GM12878 (cell line): ENCODE data around the gene DNAJC28.

Experiments
- EZH2 ChIP-seq: IDR thresholded peaks from 2 replicates; pipeline ENCODE4 v1.6.1; 2012; ENCODE audit warnings: low read depth, mild to moderate bottlenecking, control low read depth, inconsistent platforms, low read length, borderline replicate concordance; ENCODE audit not compliant: control insufficient read depth
- GABPA ChIP-seq: IDR thresholded peaks from 2 replicates; pipeline ENCODE4 v1.6.1; 2014; ENCODE audit warnings: antibody characterized with exemption, low read depth, mild to moderate bottlenecking, inconsistent platforms
- HDAC2 ChIP-seq: fragments of 200-600 bp; sonication (generic); IDR thresholded peaks from 2 replicates; pipeline ENCODE4 v1.6.1; 2017
- KAT2A ChIP-seq: conservative IDR thresholded peaks from 2 replicates; pipeline ENCODE4 v1.6.1; 2011; ENCODE audit warnings: low read depth, low read length; ENCODE audit not compliant: control insufficient read depth
- POLR2A ChIP-seq: IDR thresholded peaks from 2 replicates; pipeline ENCODE4 v1.6.1; 2011; ENCODE audit warnings: low read depth, mild to moderate bottlenecking, low read length
- POLR2AphosphoS5 ChIP-seq: IDR thresholded peaks from 2 replicates; pipeline ENCODE4 v1.6.1; 2011; ENCODE audit warnings: mild to moderate bottlenecking, low read length, inconsistent platforms
- RCOR1 ChIP-seq: conservative IDR thresholded peaks from 2 replicates; pipeline ENCODE4 v1.6.1; 2012; ENCODE audit warnings: low read depth, low read length, improper control_type of control experiment
- RELA ChIP-seq: fragments of 450-650 bp; IDR thresholded peaks from 2 replicates; pipeline ENCODE4 v1.8.0; 2014; ENCODE audit warnings: borderline replicate concordance; ENCODE audit not compliant: partially characterized antibody
- RFX5 ChIP-seq: IDR thresholded peaks from 2 replicates; pipeline ENCODE4 v1.6.1; 2011; ENCODE audit warnings: low read depth, low read length, improper control_type of control experiment
- TF ChIP-seq, protein P1 (sequence below), 3 experiments: IDR thresholded peaks in 2 of 3; conservative IDR thresholded peaks in 1 of 3; 2 replicates each; pipeline ENCODE4 v1.5.1; 2011; ENCODE audit warnings: low read depth in 3 of 3, low read length in 3 of 3, mild to moderate bottlenecking in 3 of 3, control low read depth in 2 of 3, moderate library complexity in 2 of 3, inconsistent platforms in 1 of 3, mixed read lengths in 1 of 3; ENCODE audit not compliant: control insufficient read depth in 2 of 3, insufficient read depth in 1 of 3; ENCODE audit errors: extremely low read depth in 1 of 3
- TF ChIP-seq, protein P2 (sequence below): fragments of 450-650 bp; formaldehyde crosslinking; IDR thresholded peaks from 2 replicates; pipeline ENCODE4 v1.4.0; 2020; ENCODE audit warnings: mild to moderate bottlenecking, moderate library complexity
- TF ChIP-seq, protein P3 (sequence below): fragments of 450-650 bp; IDR thresholded peaks from 2 replicates; pipeline ENCODE4 v1.6.1; 2017; ENCODE audit warnings: mild to moderate bottlenecking, moderate library complexity

DNA sequence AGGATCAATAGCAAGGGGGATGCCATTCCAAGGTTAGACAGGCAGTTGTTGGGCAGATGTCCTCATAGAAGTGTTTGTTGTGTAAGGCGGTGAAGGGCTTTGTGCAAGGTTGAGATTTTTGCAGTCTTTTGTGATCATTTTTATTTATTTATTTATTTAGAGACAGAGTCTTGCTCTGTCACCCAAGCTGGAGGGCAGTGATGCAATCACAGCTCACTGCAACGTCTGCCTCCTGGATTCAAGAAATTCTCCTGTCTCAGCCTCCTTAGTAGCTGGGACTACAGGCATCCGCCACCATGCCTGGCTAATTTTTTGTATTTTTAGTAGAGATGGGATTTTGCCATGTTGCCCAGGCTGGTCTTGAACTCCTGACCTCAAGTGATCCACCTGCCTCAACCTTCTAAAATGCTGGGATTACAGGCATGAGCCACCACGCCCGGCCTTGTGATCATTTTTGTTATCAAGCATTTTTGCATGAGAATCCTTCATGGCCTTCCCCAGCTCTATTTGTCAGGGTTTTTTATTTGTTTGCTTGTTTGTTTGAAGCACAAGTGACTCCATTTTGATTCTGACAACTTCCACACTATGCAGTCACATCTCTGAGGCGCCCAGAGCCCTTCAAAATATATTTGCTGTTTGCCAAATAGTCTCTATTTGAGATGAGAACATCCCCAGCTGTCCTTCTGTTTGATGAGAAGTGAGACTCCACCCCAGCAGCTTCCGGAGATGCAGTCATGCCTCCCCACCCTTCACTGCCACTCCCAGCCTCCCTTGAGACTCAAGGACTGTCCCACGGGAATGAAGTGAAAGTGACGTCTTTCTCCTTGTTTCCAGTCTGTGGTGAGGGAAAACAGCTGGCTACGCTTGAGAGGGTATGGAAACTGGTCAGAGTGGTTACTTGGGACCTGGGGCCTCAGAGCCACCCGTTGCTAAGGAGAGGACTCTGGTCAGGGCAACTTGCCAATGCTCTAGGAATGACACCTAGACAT is 49.7 kb downstream of the DNAJC28 start:
- TF ChIP-seq, protein P1, sequence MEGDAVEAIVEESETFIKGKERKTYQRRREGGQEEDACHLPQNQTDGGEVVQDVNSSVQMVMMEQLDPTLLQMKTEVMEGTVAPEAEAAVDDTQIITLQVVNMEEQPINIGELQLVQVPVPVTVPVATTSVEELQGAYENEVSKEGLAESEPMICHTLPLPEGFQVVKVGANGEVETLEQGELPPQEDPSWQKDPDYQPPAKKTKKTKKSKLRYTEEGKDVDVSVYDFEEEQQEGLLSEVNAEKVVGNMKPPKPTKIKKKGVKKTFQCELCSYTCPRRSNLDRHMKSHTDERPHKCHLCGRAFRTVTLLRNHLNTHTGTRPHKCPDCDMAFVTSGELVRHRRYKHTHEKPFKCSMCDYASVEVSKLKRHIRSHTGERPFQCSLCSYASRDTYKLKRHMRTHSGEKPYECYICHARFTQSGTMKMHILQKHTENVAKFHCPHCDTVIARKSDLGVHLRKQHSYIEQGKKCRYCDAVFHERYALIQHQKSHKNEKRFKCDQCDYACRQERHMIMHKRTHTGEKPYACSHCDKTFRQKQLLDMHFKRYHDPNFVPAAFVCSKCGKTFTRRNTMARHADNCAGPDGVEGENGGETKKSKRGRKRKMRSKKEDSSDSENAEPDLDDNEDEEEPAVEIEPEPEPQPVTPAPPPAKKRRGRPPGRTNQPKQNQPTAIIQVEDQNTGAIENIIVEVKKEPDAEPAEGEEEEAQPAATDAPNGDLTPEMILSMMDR (IDR thresholded peaks at IDR 0.05 in 2 of 3, conservative IDR thresholded peaks at IDR 0.05 in 1 of 3; ENCODE audit: control insufficient read depth in 2 of 3, extremely low read depth in 1 of 3, insufficient read depth in 1 of 3, low read depth in 3 of 3, low read length in 3 of 3): no peak
- TF ChIP-seq POLR2A (no peak; the same call in 1 of the 2 replicates), RELA (peak; percentile 48), GABPA (0 out of 2 replicates have a peak, but pooled peaks have one; percentile 6), EZH2 (no peak), KAT2A (no peak), HDAC2 (no peak), RFX5 (no peak), POLR2AphosphoS5 (no peak; the same call in 1 of the 2 replicates), RCOR1 (no peak)
- TF ChIP-seq, protein P2, sequence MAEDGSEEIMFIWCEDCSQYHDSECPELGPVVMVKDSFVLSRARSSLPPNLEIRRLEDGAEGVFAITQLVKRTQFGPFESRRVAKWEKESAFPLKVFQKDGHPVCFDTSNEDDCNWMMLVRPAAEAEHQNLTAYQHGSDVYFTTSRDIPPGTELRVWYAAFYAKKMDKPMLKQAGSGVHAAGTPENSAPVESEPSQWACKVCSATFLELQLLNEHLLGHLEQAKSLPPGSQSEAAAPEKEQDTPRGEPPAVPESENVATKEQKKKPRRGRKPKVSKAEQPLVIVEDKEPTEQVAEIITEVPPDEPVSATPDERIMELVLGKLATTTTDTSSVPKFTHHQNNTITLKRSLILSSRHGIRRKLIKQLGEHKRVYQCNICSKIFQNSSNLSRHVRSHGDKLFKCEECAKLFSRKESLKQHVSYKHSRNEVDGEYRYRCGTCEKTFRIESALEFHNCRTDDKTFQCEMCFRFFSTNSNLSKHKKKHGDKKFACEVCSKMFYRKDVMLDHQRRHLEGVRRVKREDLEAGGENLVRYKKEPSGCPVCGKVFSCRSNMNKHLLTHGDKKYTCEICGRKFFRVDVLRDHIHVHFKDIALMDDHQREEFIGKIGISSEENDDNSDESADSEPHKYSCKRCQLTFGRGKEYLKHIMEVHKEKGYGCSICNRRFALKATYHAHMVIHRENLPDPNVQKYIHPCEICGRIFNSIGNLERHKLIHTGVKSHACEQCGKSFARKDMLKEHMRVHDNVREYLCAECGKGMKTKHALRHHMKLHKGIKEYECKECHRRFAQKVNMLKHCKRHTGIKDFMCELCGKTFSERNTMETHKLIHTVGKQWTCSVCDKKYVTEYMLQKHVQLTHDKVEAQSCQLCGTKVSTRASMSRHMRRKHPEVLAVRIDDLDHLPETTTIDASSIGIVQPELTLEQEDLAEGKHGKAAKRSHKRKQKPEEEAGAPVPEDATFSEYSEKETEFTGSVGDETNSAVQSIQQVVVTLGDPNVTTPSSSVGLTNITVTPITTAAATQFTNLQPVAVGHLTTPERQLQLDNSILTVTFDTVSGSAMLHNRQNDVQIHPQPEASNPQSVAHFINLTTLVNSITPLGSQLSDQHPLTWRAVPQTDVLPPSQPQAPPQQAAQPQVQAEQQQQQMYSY (CRISPR knock-in tag): peak; percentile 95
- TF ChIP-seq, protein P3, sequence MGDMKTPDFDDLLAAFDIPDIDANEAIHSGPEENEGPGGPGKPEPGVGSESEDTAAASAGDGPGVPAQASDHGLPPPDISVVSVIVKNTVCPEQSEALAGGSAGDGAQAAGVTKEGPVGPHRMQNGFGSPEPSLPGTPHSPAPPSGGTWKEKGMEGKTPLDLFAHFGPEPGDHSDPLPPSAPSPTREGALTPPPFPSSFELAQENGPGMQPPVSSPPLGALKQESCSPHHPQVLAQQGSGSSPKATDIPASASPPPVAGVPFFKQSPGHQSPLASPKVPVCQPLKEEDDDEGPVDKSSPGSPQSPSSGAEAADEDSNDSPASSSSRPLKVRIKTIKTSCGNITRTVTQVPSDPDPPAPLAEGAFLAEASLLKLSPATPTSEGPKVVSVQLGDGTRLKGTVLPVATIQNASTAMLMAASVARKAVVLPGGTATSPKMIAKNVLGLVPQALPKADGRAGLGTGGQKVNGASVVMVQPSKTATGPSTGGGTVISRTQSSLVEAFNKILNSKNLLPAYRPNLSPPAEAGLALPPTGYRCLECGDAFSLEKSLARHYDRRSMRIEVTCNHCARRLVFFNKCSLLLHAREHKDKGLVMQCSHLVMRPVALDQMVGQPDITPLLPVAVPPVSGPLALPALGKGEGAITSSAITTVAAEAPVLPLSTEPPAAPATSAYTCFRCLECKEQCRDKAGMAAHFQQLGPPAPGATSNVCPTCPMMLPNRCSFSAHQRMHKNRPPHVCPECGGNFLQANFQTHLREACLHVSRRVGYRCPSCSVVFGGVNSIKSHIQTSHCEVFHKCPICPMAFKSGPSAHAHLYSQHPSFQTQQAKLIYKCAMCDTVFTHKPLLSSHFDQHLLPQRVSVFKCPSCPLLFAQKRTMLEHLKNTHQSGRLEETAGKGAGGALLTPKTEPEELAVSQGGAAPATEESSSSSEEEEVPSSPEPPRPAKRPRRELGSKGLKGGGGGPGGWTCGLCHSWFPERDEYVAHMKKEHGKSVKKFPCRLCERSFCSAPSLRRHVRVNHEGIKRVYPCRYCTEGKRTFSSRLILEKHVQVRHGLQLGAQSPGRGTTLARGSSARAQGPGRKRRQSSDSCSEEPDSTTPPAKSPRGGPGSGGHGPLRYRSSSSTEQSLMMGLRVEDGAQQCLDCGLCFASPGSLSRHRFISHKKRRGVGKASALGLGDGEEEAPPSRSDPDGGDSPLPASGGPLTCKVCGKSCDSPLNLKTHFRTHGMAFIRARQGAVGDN: peak; percentile 100
